GM21526 (cell line): ENCODE measurements around the gene ZBTB7B.
A peak's percentile ranks its signal among the peaks of the same experiment; 100 is the strongest.

ENCODE experiments used
- ATAC-seq: cut with Tn5 transposase; IDR thresholded peaks from one replicate; pipeline ENCODE4 v1.9.1; 2021; ENCODE audit warnings: moderate library complexity; ENCODE audit not compliant: unreplicated experiment, low FRiP score

The ZBTB7B gene

GRCh38 chr1:155052439-155053395 lies 50.1 kb downstream of the ZBTB7B start:
- no peak for ATAC-seq

GRCh38 chr1:155053531-155054105 lies 51.0 kb downstream of the ZBTB7B start:
- ATAC-seq = no peak

- ATAC-seq = no peak
These were observed 54.5 kb downstream of the ZBTB7B start for GRCh38 chr1:155057104-155057503.

GRCh38 chr1:155057788-155058211 lies 55.2 kb downstream of the ZBTB7B start:
- no peak for ATAC-seq

GRCh38 chr1:155060736-155061135 lies 58.1 kb downstream of the ZBTB7B start:
- ATAC-seq = no peak

GRCh38 chr1:155061381-155062150 lies 59.0 kb downstream of the ZBTB7B start:
- no peak for ATAC-seq

GRCh38 chr1:155062151-155062686 lies 59.6 kb downstream of the ZBTB7B start:
- no peak for ATAC-seq

- ATAC-seq = no peak
These were observed 60.3 kb downstream of the ZBTB7B start for GRCh38 chr1:155062702-155063411.

- ATAC-seq = peak; percentile 57
These were observed 61.0 kb downstream of the ZBTB7B start, which contains the start of gene EFNA4 for GRCh38 chr1:155063550-155064110. Gene EFNA4, plus strand, starts transcription at chr1:155063740. Its CDS starts 84 bp downstream, at chr1:155063824.

- no peak for ATAC-seq
These were observed 61.7 kb downstream of the ZBTB7B start for GRCh38 chr1:155064111-155064831.

GRCh38 chr1:155064832-155065429 lies 62.3 kb downstream of the ZBTB7B start:
- no peak for ATAC-seq

- no peak for ATAC-seq
These were observed 64.2 kb downstream of the ZBTB7B start for GRCh38 chr1:155066777-155067176.
